Kidney capillary endothelial cell (primary cell): ENCODE data around the gene PITPNM1.
"Not testable (repeated sequence)": the region's sequence is repeated elsewhere in the genome, so short reads cannot be mapped to it uniquely, and the experiment has no call there.

Experiments
- DNase-seq: peaks from one replicate; pipeline ENCODE4 v3.0.0-alpha.2; 2018; ENCODE audit warnings: low spot score

The PITPNM1 gene

DNA sequence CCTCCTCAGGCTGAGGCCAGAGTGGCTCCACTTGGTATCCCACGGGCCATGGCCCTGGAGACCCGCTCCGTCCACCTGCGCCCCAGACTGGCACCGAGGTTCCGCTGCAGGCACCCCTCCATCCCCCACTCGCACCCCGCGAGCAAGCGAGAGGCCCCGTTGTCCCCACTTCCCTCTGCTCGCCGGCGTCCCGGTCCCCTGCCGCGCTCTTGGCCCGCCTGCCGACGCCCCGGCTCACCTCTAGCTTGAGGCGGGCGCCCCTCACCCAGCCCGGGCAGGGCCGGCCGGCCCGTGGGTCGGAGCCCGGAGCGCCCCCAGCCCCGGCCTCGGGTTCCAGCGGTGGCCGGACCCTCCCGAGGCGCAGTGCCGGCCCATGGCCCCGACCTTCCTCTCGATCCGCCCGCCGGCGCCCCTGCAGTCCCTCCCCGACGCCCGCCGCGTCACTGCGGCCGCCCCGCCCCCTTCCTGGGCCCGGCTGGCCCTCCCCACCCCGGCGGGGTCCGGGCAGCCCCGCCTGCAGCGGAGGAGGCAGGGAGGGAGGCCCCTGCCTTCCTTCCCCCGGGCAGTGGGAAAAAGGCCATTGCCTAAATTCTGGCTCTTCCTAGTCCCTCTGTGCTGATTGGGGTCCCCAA lies at the start of gene PITPNM1:
Gene PITPNM1, minus strand, starts transcription at position 414 of the 632 bp plus-strand sequence. CDS start 1,183 bp downstream, outside the sequence.
- DNase-seq = no peak

DNA sequence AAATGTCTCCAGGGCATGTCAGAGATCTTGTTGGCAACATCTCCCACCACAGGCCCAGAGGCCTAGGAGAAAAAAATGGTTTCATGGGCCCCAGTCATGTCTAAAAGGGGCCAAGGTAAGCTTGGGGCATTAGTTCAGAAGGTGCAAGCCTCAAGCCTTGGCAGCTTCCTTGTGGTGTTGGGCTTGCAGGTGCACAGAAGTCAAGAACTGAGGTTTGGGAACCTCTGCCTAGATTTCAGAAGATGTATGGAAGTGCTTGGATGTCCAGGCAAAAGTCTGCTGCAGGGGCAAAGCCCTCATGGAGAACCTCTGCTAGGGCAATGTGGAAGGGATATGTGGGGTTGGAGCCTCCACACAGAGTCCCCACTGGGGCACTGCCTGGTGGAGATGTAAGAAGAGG lies 46.5 kb upstream of the PITPNM1 start:
- DNase-seq = not testable (repeated sequence)

DNA sequence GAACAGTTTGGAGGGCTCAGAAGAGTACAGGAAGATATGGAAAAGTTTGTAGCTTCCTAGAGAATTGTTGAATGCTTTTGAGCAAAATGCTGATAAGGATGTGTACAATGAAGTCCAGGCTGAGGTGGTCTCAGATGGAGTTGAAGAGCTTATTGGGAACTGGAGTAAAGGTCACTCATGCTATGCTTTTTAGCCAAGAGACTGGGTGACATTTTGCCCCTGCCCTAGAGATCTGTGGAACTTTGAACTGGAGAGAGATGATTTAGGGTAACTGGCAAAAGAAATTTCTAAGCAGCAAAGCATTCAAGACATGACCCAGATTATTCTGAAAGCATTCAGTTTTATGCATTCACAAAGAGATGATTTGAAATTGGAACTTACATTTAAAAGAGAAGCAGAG lies 46.0 kb upstream of the PITPNM1 start:
- no peak for DNase-seq

DNA sequence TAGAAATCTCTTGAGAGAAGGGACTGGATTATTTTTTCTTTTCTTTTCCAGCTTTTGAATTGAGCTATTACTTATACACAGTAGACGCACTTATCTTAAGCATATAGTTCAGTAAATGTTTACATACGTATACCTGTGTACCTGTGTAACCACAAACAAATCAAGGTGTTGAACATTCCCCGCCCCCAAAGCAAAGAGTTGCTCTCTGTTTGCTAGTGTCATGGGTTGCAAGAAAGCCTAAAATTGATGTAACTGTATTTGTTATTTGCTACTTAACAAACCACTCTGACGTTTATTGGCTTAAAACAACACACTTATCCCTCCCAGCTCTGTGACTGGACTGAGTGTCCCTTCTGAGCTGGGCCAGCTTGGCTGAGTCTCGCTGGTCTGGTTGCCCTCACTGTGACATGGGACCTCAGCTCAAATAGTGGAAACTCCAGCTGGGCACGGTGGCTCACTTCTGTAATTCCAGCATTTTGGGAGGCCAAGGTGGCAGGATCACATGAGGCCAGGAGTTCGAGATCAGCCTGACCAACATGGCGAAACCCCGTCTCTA lies 43.5 kb upstream of the PITPNM1 start:
- no peak for DNase-seq

DNA sequence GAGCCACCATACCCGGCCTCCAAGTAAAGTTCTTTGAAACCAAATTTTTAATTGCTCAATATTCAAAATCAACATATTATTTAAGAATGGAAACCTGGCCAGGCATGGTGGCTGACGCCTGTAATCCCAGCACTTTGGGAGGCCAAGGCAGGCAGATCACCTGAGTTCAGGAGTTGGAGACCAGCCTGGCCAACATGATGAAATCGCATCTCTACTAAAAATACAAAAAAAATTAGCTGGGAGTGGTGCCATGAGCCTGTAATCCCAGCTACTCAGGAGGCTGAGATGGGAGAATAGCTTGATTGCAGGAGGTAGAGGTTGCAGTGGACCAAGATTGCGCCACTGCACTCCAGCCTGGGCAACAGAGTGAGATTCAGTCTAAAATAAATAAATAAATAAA lies 42.9 kb upstream of the PITPNM1 start:
- DNase-seq = not testable (repeated sequence)

DNA sequence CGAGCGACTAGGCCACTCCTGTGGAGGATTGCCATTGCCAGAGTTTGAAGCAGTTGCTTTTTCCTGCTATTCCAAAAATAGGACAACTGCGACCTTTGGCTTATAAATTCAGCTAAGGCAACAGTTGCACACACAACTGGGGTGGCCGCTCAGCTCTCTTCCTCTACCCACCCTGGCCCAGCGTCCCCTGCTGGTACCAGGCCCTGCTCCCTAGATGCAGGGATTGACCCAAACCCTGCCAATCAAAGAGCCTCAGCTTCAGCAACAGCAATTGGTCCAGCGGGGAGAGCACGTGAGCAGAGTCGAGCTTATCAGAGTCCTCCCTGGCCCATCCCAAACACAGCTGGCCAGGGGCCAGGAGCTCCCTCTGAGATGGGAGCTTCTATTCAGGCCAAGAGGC lies 40.1 kb upstream of the PITPNM1 start:
- DNase-seq = no peak

DNA sequence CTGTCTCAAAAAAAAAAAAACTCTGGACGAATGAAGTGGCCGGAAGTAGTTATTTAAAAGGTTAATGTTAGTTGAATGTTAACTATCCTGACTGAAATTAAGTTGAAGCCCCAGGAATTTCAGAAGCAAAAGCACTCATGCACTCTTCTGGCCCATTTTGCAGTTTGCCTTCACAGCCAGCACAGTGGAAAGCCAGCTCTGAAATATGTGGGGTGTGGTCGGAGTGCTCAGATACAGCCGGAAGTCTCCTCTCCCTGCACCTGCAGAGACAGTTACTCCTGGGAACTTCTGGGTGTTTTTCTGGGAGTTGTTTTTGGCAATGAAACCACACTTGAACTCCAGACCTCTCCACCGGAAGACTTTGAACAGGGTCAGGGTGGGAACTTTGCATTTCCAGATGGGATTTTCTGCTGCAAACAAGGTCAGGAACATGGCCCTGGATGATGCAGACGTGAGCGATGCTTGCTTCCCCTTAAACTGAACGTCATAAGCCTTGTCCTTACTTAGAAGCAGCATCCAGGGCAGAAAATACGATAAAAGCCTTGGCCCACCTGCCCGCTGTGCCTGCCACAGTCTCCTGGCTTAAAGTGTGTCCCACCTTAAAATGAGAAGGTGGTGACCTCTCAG lies 39.6 kb upstream of the PITPNM1 start:
- DNase-seq = no peak

DNA sequence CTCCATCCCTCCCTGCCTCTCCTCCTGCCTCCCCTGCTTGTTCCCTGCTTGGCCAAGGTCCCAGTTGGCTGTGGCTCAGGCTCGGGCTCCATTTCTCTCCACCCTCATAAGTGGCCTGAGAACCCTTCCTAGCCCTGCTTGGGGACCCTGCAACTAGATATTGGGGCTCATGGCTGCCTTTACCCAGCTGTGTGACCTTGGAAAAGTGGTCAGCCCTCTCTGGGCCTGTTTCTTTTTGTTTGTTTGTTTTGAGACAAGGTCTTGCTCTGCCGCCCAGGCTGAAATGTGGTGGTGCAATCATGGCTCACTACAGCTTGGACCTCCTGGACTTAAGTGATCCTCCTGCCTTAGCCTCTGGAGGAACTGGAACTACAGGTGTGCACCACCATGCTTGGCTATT lies 38.4 kb upstream of the PITPNM1 start:
- no peak for DNase-seq

DNA sequence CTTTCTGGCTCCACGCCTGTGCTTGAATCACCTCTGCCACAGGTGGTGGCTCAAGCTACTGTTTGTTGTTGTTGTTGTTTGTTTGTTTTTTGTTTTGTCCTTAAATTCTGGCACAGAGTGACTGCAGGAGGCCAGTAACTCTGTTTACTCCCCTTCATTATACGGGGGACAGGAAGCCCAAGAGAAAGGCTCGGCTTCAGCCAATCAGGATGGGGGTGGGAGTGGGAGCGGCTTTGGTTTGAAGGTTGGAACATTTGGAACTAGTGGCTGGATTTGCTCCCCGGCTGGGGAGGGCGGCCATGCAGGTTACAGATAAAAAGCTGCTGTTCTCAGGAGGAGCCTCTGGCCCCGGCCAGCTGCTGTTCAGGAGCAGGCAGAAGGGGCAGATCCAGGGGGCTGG lies 37.8 kb upstream of the PITPNM1 start:
- DNase-seq = no peak

GRCh38 chr11:67542169-67542568 lies 37.0 kb upstream of the PITPNM1 start:
- DNase-seq = no peak

DNA sequence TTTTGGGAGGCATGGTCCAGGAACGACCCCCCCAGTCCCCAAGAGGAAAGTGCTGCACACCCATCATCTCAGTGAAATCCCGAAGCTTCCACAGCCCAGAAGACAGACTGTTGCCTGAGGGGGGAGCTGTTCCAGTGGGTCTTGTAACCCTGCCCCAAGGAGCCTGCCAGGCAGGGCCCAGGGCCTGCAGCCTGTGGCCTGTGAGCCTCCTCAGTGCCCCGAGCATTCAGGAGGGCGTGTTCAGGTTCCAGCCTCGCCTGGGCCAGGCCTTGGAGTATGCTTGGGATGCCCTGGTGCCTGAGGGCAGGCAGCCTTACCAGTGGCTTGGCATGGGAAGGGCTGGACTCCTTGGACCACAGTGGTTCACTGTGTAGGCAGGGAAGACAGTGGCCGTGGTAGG lies 36.0 kb upstream of the PITPNM1 start:
- DNase-seq = no peak

DNA sequence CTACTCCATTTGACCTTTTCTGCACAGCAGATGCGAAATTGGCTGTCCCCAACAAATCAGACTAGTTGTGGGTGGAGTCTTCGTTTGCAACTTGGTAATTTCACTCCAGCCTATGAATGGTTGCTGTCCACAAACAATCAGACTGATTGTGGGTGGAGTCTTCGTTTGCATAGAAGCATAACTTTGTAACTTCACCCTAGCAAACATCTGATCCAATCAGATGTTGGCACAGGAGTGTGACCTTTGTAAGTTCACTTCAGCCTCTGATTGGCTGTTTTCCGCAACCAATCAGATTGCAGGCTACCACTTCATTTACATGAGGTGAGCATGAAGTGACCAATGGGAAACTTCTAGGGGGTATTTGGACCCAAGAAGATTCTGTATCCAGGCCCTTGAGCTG lies 34.4 kb upstream of the PITPNM1 start:
- DNase-seq = no peak

DNA sequence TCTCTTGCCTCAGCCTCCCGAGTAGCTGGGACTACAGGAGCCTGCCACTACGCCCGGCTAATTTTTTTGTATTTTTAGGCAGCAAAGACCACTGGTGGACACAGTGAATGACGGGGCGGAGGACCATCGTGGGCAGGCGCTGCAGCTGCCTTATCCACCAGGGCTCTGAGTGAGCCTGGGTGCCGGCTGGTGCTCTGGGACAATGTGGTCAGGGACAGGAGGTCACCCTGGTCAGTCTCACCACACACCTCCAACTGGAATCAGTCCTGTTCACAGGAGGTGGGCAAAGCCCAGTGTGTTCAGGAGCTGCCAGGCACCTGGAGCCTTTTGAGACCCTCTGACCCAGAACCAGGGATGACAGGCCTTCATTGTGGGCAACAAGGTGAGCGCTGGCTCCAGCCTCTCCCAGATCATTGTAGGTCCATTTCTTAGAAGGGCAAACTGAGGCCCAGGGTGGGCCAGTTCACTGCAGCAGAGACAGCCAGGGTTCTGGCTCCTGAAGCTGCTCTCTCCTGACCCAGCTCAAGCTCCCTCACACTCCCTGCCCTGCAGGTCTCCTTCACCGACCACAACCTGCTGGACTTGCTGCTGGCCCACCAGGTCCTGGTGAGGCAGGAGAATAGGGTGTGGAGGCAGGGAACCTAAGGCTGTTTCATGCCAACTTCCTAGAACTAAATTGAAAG lies 33.8 kb upstream of the PITPNM1 start:
- DNase-seq = no peak

- DNase-seq = no peak
Observed at GRCh38 chr11:67538306-67538705, 33.1 kb upstream of the PITPNM1 start.

DNA sequence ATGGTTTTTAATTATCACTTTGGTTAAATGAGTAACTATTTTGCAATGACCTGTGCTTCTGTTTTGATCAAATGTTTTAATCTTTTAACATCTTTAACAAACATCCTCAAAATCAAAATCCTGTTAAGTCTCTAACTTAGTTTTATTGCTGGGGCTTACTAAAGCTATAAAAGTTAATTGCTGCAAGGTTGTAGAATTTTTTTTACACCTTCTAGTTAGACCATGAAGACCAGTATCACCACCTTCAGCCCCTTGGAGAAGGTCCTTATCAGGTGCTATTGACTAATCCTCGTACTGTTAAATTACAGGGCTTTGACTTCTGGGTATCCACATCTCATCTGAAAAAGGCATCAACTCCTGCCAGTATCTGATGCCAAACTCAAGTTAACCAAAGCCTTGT lies 30.4 kb upstream of the PITPNM1 start:
- DNase-seq = no peak

GRCh38 chr11:67534070-67534679 lies 29.0 kb upstream of the PITPNM1 start:
- no peak for DNase-seq

DNA sequence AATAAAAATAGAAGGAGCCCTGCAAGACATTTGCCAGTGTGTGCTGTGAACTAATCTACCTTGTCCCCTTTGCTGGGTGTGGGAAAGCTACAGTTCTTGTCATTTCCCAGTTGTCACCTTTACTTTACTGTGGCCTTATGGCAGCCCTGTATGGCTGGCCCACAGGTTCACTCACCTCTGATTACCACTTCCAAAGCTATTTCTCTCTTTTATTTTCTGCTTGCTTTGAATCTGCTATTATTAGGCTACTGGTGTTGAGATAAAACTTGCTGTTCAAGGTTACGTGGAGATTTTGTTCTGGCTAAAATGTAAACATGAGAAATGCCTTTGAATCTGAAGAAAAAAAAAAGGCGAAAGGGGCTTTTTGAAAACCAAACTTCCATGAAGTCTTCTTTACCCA lies 27.7 kb upstream of the PITPNM1 start:
- no peak for DNase-seq

GRCh38 chr11:67530282-67530592 lies 25.1 kb upstream of the PITPNM1 start:
- DNase-seq = no peak

DNA sequence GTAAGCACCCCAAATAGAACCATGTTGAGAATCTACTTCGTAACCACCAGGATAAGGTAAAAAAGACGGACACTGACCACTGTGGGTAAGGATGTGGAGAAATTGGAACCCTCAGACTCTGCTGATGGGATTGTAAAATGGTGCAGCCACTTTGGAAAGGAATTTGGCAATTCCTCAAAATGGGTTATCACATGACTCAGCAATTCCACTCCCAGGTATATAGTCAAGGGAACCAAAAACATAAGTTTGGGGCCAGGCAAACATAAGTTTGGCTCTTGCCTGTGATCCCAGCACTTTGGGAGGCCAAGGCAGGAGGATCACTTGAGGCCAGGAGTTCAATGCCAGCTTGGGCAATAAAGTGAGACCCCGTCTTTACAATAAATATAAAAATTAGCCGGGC lies 23.2 kb upstream of the PITPNM1 start:
- DNase-seq = no peak

GRCh38 chr11:67525275-67525976 lies 20.3 kb upstream of the PITPNM1 start:
- no peak for DNase-seq

GRCh38 chr11:67524480-67524808 lies 19.3 kb upstream of the PITPNM1 start:
- DNase-seq = no peak
